SK-N-SH (cell line): ENCODE data around the gene TNFRSF19. TPM values are rescaled to one million over a fixed set of nuclear protein-coding genes. Genes with fewer than 3 reads are reported as not detected.
A peak's percentile ranks its signal among the peaks of the same experiment; 100 is the strongest.

Experiments used
- CTCF ChIA-PET: fragments of 300-600, 350-600 bp; formaldehyde crosslinking; extraction: SDS; loops from one replicate; lab custom pipeline; 2021; lab: Yijun Ruan, JAX
- POLR2A ChIA-PET: fragments of 350-600 bp; sonication (Branson Sonifier 250); formaldehyde crosslinking; extraction: SDS; loops from one replicate; lab custom pipeline; 2020; ENCODE audit warnings: antibody characterized with exemption, inconsistent platforms; lab: Yijun Ruan, JAX
- DNase-seq: peaks from one replicate; pipeline ENCODE4 v3.0.0; 2012
- H2AFZ ChIP-seq: fragments of 200-600 bp; sonication (generic); 2 replicates; pipeline ENCODE4 v1.8.1; 2016; ENCODE audit warnings: antibody characterized with exemption, mild to moderate bottlenecking, low read depth
- H3F3A ChIP-seq: fragments of 200-600 bp; sonication (generic); replicated peaks from 2 replicates; pipeline ENCODE3; 2016; ENCODE audit warnings: antibody characterized with exemption, mild to moderate bottlenecking; ENCODE audit not compliant: insufficient read depth
- H3K27ac ChIP-seq, 2 experiments: fragments of 200-500 bp in 1 of 2; fragments of 200-600 bp in 1 of 2; sonication (Bioruptor generic) in 1 of 2; sonication (generic), shearing (Covaris generic) in 1 of 2; 2 replicates each; pipeline versions ENCODE4 v1.5.1 to v1.6.1; 2014 to 2016; ENCODE audit warnings: low read depth in 2 of 2, inconsistent platforms in 1 of 2, low read length in 1 of 2, mild to moderate bottlenecking in 1 of 2, mixed read lengths in 1 of 2
- H3K27me3 ChIP-seq: fragments of 200-600 bp; sonication (generic), shearing (Covaris generic); 2 replicates; pipeline ENCODE4 v1.6.1; 2016; ENCODE audit warnings: mixed run types; ENCODE audit not compliant: insufficient read depth
- H3K36me3 ChIP-seq, 2 experiments: fragments of 200-500 bp in 1 of 2; fragments of 200-600 bp in 1 of 2; sonication (Bioruptor generic) in 1 of 2; sonication (generic) in 1 of 2; replicated peaks in 1 of 2; 2 replicates each; pipeline versions ENCODE3 to v1.5.1; 2014 to 2016; ENCODE audit warnings: low read length in 1 of 2, mild to moderate bottlenecking in 1 of 2; ENCODE audit not compliant: insufficient read depth in 2 of 2, control insufficient read depth in 1 of 2
- H3K4me1 ChIP-seq, 2 experiments: fragments of 200-500 bp in 1 of 2; fragments of 200-600 bp in 1 of 2; sonication (Bioruptor generic) in 1 of 2; sonication (generic), shearing (Covaris generic) in 1 of 2; 2 replicates each; pipeline versions ENCODE4 v1.5.1 to v1.6.1; 2014 to 2016; ENCODE audit warnings: low read depth in 1 of 2, low read length in 1 of 2, mixed run types in 1 of 2; ENCODE audit not compliant: insufficient read depth in 2 of 2, control insufficient read depth in 1 of 2
- H3K4me2 ChIP-seq: fragments of 200-600 bp; sonication (generic), shearing (Covaris generic); 2 replicates; pipeline ENCODE4 v1.6.1; 2017; ENCODE audit warnings: mixed run types
- H3K4me3 ChIP-seq, 2 experiments: fragments of 200-500 bp in 1 of 2; fragments of 200-600 bp in 1 of 2; sonication (Bioruptor generic) in 1 of 2; sonication (generic), shearing (Covaris generic) in 1 of 2; 2 replicates each; pipeline versions ENCODE4 v1.5.1 to v1.8.1; 2014 to 2016; ENCODE audit warnings: low read depth in 2 of 2, inconsistent platforms in 1 of 2, low read length in 1 of 2, mild to moderate bottlenecking in 1 of 2, mixed read lengths in 1 of 2, moderate library complexity in 1 of 2
- H3K79me2 ChIP-seq: fragments of 200-600 bp; sonication (generic); 2 replicates; pipeline ENCODE4 v1.8.1; 2017; ENCODE audit warnings: mild to moderate bottlenecking; ENCODE audit not compliant: insufficient read depth
- H3K9ac ChIP-seq: fragments of 200-600 bp; sonication (generic); 2 replicates; pipeline ENCODE4 v1.6.1; 2017; ENCODE audit warnings: mixed run types
- H3K9me2 ChIP-seq: fragments of 200-600 bp; sonication (generic); 2 replicates; pipeline ENCODE4 v1.6.1; 2017; ENCODE audit warnings: mixed run types
- H3K9me3 ChIP-seq: fragments of 200-600 bp; sonication (generic); 2 replicates; pipeline ENCODE4 v1.6.1; 2017; ENCODE audit warnings: mixed run types, mild to moderate bottlenecking, moderate library complexity
- H4K20me1 ChIP-seq: fragments of 200-600 bp; sonication (generic); 2 replicates; pipeline ENCODE4 v1.6.1; 2017; ENCODE audit warnings: mild to moderate bottlenecking, mixed run types; ENCODE audit not compliant: insufficient read depth
- CHD2 ChIP-seq: fragments of 150-350 bp; IDR thresholded peaks from 2 replicates; pipeline ENCODE4 v1.6.1; 2018; ENCODE audit warnings: low read length; ENCODE audit not compliant: partially characterized antibody
- FOXJ3 ChIP-seq: sonication (generic); formaldehyde crosslinking; IDR thresholded peaks from 2 replicates; pipeline ENCODE4 v1.5.1; 2020; ENCODE audit warnings: mild to moderate bottlenecking, missing genetic modification reagents
- NRF1 ChIP-seq: IDR thresholded peaks from 2 replicates; pipeline ENCODE4 v1.6.1; 2012; ENCODE audit warnings: low read depth, mild to moderate bottlenecking, low read length
- POLR2AphosphoS5 ChIP-seq: IDR thresholded peaks from 2 replicates; pipeline ENCODE4 v1.6.1; 2012; ENCODE audit warnings: low read depth, low read length
- RAD21 ChIP-seq: IDR thresholded peaks from 2 replicates; pipeline ENCODE4 v1.6.1; 2012; ENCODE audit warnings: mild to moderate bottlenecking, low read length
- WGBS: methylation state at CpG from one replicate; pipeline ENCODE4 v1.1.6; 2017; ENCODE audit warnings: low lambda C conversion rate; 5-methylcytosine and 5-hydroxymethylcytosine counted together
- polyA plus RNA-seq, 3 experiments: library from polyadenylated mRNA; depleted of rRNA; stranded (reverse); fragments of >200 nt; gene quantifications; 2 replicates each; pipeline ENCODE4 v1.2.3, GENCODE V29; 2012
- TF ChIP-seq, protein P1 (sequence below): IDR thresholded peaks from 2 replicates; pipeline ENCODE4 v1.6.1; 2012; ENCODE audit warnings: mild to moderate bottlenecking, low read depth, low read length, moderate library complexity
- TF ChIP-seq, protein P2 (sequence below): IDR thresholded peaks from 2 replicates; pipeline ENCODE4; 2012
- TF ChIP-seq, protein P3 (sequence below): fragments of 150-350 bp; IDR thresholded peaks from 2 replicates; pipeline ENCODE4 v1.6.1; 2017; ENCODE audit warnings: antibody characterized with exemption, low read length, low read depth, borderline replicate concordance

Gene TNFRSF19
- polyA plus RNA-seq, 1 of the 3 experiments (the other 2 are of a cell fraction), result 4.6 TPM

DNA sequence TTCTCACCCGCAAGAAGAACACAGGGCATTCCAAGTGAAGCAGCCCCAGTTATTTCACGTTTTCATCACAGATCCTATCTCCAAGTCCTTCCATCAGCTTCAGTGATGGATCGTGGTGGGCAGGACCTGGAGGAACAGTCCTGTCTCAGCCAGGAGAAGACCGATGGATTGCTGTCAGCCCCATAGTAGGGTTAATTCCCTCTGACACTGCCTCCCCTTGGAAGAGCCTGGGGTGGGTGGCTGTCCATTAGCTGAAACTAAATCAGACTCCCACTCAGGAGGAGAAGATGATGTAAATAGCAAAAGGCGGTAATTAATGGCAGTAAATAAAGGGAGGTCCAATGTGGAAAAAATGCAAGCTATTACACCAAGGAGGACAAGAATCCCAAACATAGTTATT lies 131.0 kb downstream of the TNFRSF19 start (continued):
- TF ChIP-seq, protein P1, sequence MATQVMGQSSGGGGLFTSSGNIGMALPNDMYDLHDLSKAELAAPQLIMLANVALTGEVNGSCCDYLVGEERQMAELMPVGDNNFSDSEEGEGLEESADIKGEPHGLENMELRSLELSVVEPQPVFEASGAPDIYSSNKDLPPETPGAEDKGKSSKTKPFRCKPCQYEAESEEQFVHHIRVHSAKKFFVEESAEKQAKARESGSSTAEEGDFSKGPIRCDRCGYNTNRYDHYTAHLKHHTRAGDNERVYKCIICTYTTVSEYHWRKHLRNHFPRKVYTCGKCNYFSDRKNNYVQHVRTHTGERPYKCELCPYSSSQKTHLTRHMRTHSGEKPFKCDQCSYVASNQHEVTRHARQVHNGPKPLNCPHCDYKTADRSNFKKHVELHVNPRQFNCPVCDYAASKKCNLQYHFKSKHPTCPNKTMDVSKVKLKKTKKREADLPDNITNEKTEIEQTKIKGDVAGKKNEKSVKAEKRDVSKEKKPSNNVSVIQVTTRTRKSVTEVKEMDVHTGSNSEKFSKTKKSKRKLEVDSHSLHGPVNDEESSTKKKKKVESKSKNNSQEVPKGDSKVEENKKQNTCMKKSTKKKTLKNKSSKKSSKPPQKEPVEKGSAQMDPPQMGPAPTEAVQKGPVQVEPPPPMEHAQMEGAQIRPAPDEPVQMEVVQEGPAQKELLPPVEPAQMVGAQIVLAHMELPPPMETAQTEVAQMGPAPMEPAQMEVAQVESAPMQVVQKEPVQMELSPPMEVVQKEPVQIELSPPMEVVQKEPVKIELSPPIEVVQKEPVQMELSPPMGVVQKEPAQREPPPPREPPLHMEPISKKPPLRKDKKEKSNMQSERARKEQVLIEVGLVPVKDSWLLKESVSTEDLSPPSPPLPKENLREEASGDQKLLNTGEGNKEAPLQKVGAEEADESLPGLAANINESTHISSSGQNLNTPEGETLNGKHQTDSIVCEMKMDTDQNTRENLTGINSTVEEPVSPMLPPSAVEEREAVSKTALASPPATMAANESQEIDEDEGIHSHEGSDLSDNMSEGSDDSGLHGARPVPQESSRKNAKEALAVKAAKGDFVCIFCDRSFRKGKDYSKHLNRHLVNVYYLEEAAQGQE, result no peak
- no peak for TF ChIP-seq RAD21
- TF ChIP-seq POLR2AphosphoS5, result no peak

DNA sequence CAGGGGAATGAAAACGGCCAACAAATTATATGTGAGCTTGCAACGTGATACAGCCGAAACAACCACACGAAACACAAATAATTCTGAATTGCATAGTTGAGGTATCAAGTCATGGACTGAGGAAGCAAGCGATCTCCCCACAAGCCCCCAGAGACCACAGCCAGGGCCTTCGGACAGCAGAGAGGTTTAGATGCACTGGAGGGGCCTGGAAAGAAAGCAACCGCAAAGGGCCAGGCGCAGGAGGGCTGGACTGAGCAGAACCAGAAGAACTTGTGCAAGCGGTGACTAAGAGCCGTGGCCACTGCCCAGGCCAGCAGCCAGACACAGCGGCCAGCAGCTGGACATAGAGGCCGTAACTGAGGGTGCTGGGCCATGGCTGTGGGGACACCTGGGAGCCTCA lies 131.4 kb downstream of the TNFRSF19 start:
- no peaks in the 10 kb centered on the region for H3K9me2 ChIP-seq
- no peak overlapping the region for H3K4me3 ChIP-seq
- H3K9ac ChIP-seq, result no peak overlapping the region
- 92% methylated on average over 10 of the region's 12 CpGs for WGBS
- no peak overlapping the region for H3K4me2 ChIP-seq
- no peaks in the 10 kb centered on the region for H3K79me2 ChIP-seq
- no peak overlapping the region for H2AFZ ChIP-seq
- H3F3A ChIP-seq, result no peaks in the 10 kb centered on the region
- no peaks in the 10 kb centered on the region for H4K20me1 ChIP-seq
- no peak overlapping the region for H3K27ac ChIP-seq
- H3K27me3 ChIP-seq, result no peaks in the 10 kb centered on the region
- H3K9me3 ChIP-seq, result no peaks in the 10 kb centered on the region
- no peaks in the 10 kb centered on the region; a peak in 1 of 4 replicates for H3K4me1 ChIP-seq
- CTCF ChIA-PET, result interaction anchor here (0.8 kb wide), 1 partner anchor 234 kb away, joined by 3 read pairs; no protein-coding TSS in a partner anchor
- H3K36me3 ChIP-seq, result no peaks in the 10 kb centered on the region
- no peak for DNase-seq
- POLR2A ChIA-PET, result no interaction called here
- TF ChIP-seq NRF1, result no peak
- TF ChIP-seq, all 33 proteins: peak for 0

DNA sequence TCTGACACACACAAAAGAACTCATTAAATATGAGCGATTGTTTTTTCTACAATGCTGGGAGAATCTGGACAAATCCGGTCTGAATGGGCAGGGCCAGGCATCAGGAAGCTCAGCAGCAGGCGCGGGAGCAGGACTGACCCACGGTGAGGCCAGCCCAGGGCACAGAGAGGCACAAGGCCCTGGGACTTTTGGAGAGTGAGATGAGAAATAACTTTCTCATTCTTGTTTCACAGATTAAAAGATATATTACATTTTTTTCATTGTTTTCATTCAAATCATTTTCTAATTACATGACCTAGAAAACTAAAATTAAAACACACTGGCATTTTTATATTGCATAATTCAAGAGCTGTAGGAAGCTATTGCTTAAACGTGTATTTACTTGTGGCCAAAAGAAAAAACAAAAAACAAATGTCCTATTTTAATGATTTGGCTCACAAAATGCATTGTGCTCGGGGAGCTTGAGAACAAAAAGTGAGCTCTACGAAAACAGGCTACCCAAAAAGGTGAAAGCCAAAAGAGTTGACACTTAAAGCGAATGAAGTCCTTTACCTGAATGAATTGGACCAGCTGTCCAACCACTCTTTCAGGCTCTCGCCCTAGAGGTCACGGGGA lies 133.1 kb downstream of the TNFRSF19 start:
- H3K36me3 ChIP-seq, result no peaks in the 10 kb centered on the region
- no peaks in the 10 kb centered on the region for H3K27me3 ChIP-seq
- no peaks in the 10 kb centered on the region for H3K9me3 ChIP-seq
- H3K79me2 ChIP-seq, result no peaks in the 10 kb centered on the region
- POLR2A ChIA-PET, result no interaction called here
- no peak for DNase-seq
- no peak overlapping the region for H3K27ac ChIP-seq
- H3K4me2 ChIP-seq, result no peak overlapping the region
- 88% methylated on average over 11 of the region's 11 CpGs for WGBS
- H4K20me1 ChIP-seq, result no peaks in the 10 kb centered on the region
- no peak overlapping the region for H3K9ac ChIP-seq
- H3K4me3 ChIP-seq, result no peak overlapping the region
- no peaks in the 10 kb centered on the region; a peak in 1 of 4 replicates for H3K4me1 ChIP-seq
- no peaks in the 10 kb centered on the region for H3F3A ChIP-seq
- TF ChIP-seq, protein P2, sequence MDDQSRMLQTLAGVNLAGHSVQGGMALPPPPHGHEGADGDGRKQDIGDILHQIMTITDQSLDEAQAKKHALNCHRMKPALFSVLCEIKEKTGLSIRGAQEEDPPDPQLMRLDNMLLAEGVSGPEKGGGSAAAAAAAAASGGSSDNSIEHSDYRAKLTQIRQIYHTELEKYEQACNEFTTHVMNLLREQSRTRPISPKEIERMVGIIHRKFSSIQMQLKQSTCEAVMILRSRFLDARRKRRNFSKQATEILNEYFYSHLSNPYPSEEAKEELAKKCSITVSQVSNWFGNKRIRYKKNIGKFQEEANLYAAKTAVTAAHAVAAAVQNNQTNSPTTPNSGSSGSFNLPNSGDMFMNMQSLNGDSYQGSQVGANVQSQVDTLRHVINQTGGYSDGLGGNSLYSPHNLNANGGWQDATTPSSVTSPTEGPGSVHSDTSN, result no peak
- TF ChIP-seq, protein P3, sequence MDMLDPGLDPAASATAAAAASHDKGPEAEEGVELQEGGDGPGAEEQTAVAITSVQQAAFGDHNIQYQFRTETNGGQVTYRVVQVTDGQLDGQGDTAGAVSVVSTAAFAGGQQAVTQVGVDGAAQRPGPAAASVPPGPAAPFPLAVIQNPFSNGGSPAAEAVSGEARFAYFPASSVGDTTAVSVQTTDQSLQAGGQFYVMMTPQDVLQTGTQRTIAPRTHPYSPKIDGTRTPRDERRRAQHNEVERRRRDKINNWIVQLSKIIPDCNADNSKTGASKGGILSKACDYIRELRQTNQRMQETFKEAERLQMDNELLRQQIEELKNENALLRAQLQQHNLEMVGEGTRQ, result no peak
- TF ChIP-seq FOXJ3 (CRISPR knock-in tag), result no peak
- TF ChIP-seq CHD2, result no peak
- TF ChIP-seq, all 33 proteins: peak for 0
- CTCF ChIA-PET, result interaction anchor here (1.0 to 1.2 kb wide), 4 partner anchors 11 to 167 kb away, joined by 3 to 4 read pairs (median 4); no protein-coding TSS in a partner anchor
- H3K9me2 ChIP-seq, result no peaks in the 10 kb centered on the region
- peak overlapping the region; percentile 41; the same call in 1 of the 2 replicates for H2AFZ ChIP-seq
